Measurements from ENCODE around the gene ZBTB44. TPM values are rescaled to one million over a fixed set of nuclear protein-coding genes. Genes with fewer than 3 reads are reported as not detected.

ZBTB44 gene
- total and polyA plus RNA-seq, 2 experiments from 2014 or later = 7.1 to 36.1 TPM

DNA sequence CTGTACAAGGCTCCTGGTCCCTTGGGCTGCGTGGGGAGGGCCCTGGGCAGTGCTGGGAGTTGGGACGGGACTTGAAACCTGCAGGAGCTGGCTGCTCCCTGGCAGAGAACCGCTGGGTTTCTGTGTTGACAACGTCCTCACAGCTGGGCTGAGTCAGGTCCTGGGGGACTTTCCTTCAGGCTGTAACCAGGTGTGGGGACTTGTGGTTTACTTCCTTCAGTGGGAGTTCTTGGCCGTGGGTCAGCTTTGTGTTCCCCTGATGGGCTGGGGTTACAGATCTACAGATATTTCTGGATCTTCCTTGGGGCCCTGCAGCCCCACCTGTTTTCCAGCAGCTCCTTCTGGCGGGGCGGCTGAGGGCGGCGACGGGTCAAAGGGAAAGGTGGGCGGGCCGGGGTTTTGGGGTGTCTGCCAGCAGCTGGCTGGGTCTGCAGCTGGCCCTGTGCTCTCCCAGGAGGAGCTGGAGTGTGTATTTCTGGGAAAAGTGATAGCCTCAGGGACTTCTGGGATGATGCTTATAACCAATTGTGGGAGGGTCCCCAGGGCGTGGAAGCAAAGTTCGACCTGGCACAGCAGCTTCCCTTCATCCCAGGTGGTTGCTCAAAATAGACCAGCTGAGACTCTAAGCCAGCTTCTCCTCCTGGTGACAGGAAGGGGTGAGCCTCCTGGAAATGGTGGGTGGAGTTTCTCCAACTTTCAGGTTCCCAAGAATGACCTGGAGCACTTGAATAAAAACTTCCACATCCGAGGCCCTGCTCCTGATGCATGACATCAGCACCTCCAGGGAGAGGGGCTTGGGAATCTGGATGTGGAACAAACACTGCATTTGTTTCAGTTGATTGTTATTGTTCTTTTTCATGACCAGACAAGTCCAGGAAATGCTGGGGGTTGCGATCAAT lies 136.0 kb downstream of the ZBTB44 start:
- H3K36me3 ChIP-seq = no peaks in the 10 kb centered on the region
- no peak overlapping the region for H3K27ac ChIP-seq
- H3K27me3 ChIP-seq = no peaks in the 10 kb centered on the region
- H3K9me3 ChIP-seq (ENCODE audit: low read depth) = no peaks in the 10 kb centered on the region
- peaks cover 19% of the 10 kb centered on the region for H3K4me1 ChIP-seq (ENCODE audit: low read depth)
- no peak overlapping the region for H3K4me3 ChIP-seq
- TF ChIP-seq, protein P1, sequence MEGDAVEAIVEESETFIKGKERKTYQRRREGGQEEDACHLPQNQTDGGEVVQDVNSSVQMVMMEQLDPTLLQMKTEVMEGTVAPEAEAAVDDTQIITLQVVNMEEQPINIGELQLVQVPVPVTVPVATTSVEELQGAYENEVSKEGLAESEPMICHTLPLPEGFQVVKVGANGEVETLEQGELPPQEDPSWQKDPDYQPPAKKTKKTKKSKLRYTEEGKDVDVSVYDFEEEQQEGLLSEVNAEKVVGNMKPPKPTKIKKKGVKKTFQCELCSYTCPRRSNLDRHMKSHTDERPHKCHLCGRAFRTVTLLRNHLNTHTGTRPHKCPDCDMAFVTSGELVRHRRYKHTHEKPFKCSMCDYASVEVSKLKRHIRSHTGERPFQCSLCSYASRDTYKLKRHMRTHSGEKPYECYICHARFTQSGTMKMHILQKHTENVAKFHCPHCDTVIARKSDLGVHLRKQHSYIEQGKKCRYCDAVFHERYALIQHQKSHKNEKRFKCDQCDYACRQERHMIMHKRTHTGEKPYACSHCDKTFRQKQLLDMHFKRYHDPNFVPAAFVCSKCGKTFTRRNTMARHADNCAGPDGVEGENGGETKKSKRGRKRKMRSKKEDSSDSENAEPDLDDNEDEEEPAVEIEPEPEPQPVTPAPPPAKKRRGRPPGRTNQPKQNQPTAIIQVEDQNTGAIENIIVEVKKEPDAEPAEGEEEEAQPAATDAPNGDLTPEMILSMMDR (IDR thresholded peaks at IDR 0.05; ENCODE audit: low read depth, low read length) = no peak
- DNase-seq (ENCODE audit: low read depth in 1 of 2, low spot score in 1 of 2) = no peak

GRCh38 chr11:130177782-130178181 lies 136.9 kb downstream of the ZBTB44 start:
- TF ChIP-seq, protein P1 (IDR thresholded peaks at IDR 0.05; ENCODE audit: low read depth, low read length) = no peak
- Histone ChIP-seq H3K27me3 (no peaks in the 10 kb centered on the region), H3K4me1 (ENCODE audit: low read depth) (peaks cover 19% of the 10 kb centered on the region), H3K9me3 (ENCODE audit: low read depth) (no peaks in the 10 kb centered on the region), H3K4me3 (no peak overlapping the region), H3K36me3 (no peaks in the 10 kb centered on the region), H3K27ac (no peak overlapping the region)
- no peak for DNase-seq (ENCODE audit: low read depth in 1 of 2, low spot score in 1 of 2)

Other genes starting within 250 kb of the ZBTB44 start
- gene APLP2, start 245.0 kb downstream of the ZBTB44 start, total RNA-seq = 469 and 608 TPM in 2 replicates
- gene APLP2, start 245.0 kb downstream of the ZBTB44 start, polyA plus RNA-seq = 515 and 571 TPM in 2 replicates
- 0.12 and 0.21 TPM in 2 replicates for gene ST14, start 155.1 kb downstream of the ZBTB44 start, total RNA-seq
- 0.61 TPM in 1 of 2 replicates, not detected in the other for gene ST14, start 155.1 kb downstream of the ZBTB44 start, polyA plus RNA-seq
- gene ADAMTS8, start 113.7 kb upstream of the ZBTB44 start, total RNA-seq = 3.1 and 6.6 TPM in 2 replicates
- 3.8 and 4.0 TPM in 2 replicates for gene ADAMTS8, start 113.7 kb upstream of the ZBTB44 start, polyA plus RNA-seq
- 12.9 and 13.0 TPM in 2 replicates for gene ADAMTS15, start 133.7 kb upstream of the ZBTB44 start, total RNA-seq
- 2.2 and 2.4 TPM in 2 replicates for gene ADAMTS15, start 133.7 kb upstream of the ZBTB44 start, polyA plus RNA-seq

Measured in cardiac muscle cell (in vitro differentiated cells and primary cell).